Measurements from ENCODE around the gene SENP7. TPM values are rescaled to one million over a fixed set of nuclear protein-coding genes. Genes with fewer than 3 reads are reported as not detected.

SENP7 gene
- total and polyA plus RNA-seq, 2 experiments from 2014 or later, result 5.0 to 9.0 TPM

DNA sequence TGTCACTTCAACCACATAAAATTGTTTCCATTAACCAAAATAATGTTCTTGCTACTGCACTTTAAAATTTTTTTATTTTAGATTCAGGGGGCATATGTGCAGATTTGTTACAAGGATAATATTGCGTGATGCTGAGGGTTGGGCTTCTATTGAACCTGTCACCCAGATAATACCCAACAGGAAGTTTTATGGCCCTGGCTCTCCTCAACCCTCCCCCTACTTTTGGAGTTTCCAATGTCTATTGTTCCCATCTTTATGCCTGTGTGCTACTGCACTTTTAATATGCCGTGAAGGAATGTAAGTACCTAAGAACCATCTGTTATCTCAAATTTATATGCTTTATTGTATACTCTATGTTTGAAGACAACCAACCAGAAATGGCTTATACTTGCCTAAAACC is 150.6 kb downstream of the SENP7 start:
- no peak for ATAC-seq
- no peak overlapping the region for H3K27ac Mint-ChIP-seq

More for the DNA sequence above, 150.6 kb downstream of the SENP7 start:
- Histone ChIP-seq H3F3A (replicated peaks; ENCODE audit: low read depth) (no peaks in the 10 kb centered on the region), H3K27me3 (ENCODE audit: insufficient read depth) (no peaks in the 10 kb centered on the region), H3K27ac (ENCODE audit: low read depth) (no peak overlapping the region), H4K20me1 (replicated peaks; ENCODE audit: insufficient read depth) (no peaks in the 10 kb centered on the region), H3K79me2 (replicated peaks; ENCODE audit: insufficient read depth) (no peaks in the 10 kb centered on the region), H3K36me3 (ENCODE audit: insufficient read depth) (no peaks in the 10 kb centered on the region), H3K4me2 (no peak overlapping the region), H3K4me3 (no peak overlapping the region), H3K4me1 (ENCODE audit: insufficient read depth) (no peaks in the 10 kb centered on the region), H3K9me2 (ENCODE audit: insufficient read depth) (no peaks in the 10 kb centered on the region), H2AFZ (no peak overlapping the region)
- peaks cover 2% of the 10 kb centered on the region for H3K27me3 Mint-ChIP-seq (ENCODE audit: insufficient read depth, low read depth, poor library complexity)
- H3K4me3 Mint-ChIP-seq, result no peak overlapping the region
- peaks cover 9% of the 10 kb centered on the region for H3K36me3 Mint-ChIP-seq (ENCODE audit: low read depth)
- DNase-seq (ENCODE audit: low spot score), result no peak
- peaks cover 3% of the 10 kb centered on the region; the same call in 1 of the 3 replicates for H3K9me3 Mint-ChIP-seq
- TF ChIP-seq POLR2AphosphoS5 (IDR thresholded peaks at IDR 0.05; ENCODE audit: low read depth), result no peak
- TF ChIP-seq, protein P1, sequence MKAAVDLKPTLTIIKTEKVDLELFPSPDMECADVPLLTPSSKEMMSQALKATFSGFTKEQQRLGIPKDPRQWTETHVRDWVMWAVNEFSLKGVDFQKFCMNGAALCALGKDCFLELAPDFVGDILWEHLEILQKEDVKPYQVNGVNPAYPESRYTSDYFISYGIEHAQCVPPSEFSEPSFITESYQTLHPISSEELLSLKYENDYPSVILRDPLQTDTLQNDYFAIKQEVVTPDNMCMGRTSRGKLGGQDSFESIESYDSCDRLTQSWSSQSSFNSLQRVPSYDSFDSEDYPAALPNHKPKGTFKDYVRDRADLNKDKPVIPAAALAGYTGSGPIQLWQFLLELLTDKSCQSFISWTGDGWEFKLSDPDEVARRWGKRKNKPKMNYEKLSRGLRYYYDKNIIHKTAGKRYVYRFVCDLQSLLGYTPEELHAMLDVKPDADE (IDR thresholded peaks at IDR 0.05), result no peak
- TF ChIP-seq ZNF114 (CRISPR knock-in tag; IDR thresholded peaks at IDR 0.05), result no peak
- no peak for TF ChIP-seq CREB1 (CRISPR knock-in tag; IDR thresholded peaks at IDR 0.05; ENCODE audit: low read depth)
- TF ChIP-seq, protein P2, sequence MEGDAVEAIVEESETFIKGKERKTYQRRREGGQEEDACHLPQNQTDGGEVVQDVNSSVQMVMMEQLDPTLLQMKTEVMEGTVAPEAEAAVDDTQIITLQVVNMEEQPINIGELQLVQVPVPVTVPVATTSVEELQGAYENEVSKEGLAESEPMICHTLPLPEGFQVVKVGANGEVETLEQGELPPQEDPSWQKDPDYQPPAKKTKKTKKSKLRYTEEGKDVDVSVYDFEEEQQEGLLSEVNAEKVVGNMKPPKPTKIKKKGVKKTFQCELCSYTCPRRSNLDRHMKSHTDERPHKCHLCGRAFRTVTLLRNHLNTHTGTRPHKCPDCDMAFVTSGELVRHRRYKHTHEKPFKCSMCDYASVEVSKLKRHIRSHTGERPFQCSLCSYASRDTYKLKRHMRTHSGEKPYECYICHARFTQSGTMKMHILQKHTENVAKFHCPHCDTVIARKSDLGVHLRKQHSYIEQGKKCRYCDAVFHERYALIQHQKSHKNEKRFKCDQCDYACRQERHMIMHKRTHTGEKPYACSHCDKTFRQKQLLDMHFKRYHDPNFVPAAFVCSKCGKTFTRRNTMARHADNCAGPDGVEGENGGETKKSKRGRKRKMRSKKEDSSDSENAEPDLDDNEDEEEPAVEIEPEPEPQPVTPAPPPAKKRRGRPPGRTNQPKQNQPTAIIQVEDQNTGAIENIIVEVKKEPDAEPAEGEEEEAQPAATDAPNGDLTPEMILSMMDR (conservative IDR thresholded peaks at IDR 0.05; ENCODE audit: low read depth in 2 of 2), result no peak
- no peak for TF ChIP-seq JUNB (IDR thresholded peaks at IDR 0.05; ENCODE audit: unreplicated experiment)
- no peak for TF ChIP-seq EZH2phosphoT487 (IDR thresholded peaks at IDR 0.05; ENCODE audit: unreplicated experiment)
- TF ChIP-seq NANOG (IDR thresholded peaks at IDR 0.05; ENCODE audit: borderline replicate concordance), result no peak
- no peak for TF ChIP-seq ZNF331 (CRISPR knock-in tag; IDR thresholded peaks at IDR 0.05; ENCODE audit: low read depth)
- no peak for TF ChIP-seq STAT1 (IDR thresholded peaks at IDR 0.05; ENCODE audit: unreplicated experiment)
- no peak for TF ChIP-seq EZH2 (IDR thresholded peaks at IDR 0.05; ENCODE audit: low read depth, unreplicated experiment)
- TF ChIP-seq, protein P3, sequence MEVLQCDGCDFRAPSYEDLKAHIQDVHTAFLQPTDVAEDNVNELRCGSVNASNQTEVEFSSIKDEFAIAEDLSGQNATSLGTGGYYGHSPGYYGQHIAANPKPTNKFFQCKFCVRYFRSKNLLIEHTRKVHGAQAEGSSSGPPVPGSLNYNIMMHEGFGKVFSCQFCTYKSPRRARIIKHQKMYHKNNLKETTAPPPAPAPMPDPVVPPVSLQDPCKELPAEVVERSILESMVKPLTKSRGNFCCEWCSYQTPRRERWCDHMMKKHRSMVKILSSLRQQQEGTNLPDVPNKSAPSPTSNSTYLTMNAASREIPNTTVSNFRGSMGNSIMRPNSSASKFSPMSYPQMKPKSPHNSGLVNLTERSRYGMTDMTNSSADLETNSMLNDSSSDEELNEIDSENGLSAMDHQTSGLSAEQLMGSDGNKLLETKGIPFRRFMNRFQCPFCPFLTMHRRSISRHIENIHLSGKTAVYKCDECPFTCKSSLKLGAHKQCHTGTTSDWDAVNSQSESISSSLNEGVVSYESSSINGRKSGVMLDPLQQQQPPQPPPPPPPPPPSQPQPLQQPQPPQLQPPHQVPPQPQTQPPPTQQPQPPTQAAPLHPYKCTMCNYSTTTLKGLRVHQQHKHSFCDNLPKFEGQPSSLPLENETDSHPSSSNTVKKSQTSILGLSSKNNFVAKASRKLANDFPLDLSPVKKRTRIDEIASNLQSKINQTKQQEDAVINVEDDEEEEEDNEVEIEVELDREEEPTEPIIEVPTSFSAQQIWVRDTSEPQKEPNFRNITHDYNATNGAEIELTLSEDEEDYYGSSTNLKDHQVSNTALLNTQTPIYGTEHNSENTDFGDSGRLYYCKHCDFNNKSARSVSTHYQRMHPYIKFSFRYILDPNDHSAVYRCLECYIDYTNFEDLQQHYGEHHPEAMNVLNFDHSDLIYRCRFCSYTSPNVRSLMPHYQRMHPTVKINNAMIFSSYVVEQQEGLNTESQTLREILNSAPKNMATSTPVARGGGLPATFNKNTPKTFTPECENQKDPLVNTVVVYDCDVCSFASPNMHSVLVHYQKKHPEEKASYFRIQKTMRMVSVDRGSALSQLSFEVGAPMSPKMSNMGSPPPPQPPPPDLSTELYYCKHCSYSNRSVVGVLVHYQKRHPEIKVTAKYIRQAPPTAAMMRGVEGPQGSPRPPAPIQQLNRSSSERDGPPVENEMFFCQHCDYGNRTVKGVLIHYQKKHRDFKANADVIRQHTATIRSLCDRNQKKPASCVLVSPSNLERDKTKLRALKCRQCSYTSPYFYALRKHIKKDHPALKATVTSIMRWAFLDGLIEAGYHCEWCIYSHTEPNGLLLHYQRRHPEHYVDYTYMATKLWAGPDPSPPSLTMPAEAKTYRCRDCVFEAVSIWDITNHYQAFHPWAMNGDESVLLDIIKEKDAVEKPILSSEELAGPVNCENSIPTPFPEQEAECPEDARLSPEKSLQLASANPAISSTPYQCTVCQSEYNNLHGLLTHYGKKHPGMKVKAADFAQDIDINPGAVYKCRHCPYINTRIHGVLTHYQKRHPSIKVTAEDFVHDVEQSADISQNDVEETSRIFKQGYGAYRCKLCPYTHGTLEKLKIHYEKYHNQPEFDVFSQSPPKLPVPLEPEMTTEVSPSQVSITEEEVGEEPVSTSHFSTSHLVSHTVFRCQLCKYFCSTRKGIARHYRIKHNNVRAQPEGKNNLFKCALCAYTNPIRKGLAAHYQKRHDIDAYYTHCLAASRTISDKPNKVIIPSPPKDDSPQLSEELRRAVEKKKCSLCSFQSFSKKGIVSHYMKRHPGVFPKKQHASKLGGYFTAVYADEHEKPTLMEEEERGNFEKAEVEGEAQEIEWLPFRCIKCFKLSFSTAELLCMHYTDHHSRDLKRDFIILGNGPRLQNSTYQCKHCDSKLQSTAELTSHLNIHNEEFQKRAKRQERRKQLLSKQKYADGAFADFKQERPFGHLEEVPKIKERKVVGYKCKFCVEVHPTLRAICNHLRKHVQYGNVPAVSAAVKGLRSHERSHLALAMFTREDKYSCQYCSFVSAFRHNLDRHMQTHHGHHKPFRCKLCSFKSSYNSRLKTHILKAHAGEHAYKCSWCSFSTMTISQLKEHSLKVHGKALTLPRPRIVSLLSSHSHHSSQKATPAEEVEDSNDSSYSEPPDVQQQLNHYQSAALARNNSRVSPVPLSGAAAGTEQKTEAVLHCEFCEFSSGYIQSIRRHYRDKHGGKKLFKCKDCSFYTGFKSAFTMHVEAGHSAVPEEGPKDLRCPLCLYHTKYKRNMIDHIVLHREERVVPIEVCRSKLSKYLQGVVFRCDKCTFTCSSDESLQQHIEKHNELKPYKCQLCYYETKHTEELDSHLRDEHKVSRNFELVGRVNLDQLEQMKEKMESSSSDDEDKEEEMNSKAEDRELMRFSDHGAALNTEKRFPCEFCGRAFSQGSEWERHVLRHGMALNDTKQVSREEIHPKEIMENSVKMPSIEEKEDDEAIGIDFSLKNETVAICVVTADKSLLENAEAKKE (CRISPR knock-in tag; IDR thresholded peaks at IDR 0.05), result no peak
- TF ChIP-seq, protein P4, sequence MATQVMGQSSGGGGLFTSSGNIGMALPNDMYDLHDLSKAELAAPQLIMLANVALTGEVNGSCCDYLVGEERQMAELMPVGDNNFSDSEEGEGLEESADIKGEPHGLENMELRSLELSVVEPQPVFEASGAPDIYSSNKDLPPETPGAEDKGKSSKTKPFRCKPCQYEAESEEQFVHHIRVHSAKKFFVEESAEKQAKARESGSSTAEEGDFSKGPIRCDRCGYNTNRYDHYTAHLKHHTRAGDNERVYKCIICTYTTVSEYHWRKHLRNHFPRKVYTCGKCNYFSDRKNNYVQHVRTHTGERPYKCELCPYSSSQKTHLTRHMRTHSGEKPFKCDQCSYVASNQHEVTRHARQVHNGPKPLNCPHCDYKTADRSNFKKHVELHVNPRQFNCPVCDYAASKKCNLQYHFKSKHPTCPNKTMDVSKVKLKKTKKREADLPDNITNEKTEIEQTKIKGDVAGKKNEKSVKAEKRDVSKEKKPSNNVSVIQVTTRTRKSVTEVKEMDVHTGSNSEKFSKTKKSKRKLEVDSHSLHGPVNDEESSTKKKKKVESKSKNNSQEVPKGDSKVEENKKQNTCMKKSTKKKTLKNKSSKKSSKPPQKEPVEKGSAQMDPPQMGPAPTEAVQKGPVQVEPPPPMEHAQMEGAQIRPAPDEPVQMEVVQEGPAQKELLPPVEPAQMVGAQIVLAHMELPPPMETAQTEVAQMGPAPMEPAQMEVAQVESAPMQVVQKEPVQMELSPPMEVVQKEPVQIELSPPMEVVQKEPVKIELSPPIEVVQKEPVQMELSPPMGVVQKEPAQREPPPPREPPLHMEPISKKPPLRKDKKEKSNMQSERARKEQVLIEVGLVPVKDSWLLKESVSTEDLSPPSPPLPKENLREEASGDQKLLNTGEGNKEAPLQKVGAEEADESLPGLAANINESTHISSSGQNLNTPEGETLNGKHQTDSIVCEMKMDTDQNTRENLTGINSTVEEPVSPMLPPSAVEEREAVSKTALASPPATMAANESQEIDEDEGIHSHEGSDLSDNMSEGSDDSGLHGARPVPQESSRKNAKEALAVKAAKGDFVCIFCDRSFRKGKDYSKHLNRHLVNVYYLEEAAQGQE (IDR thresholded peaks at IDR 0.05; ENCODE audit: unreplicated experiment), result no peak
- H3K4me1 Mint-ChIP-seq, result no peaks in the 10 kb centered on the region
